ENCODE data around the gene OPN1SW.

GRCh38 chr7:128818694-128819093 lies 43.1 kb upstream of the OPN1SW start:
- no peak for TF ChIP-seq EZH2 (IDR thresholded peaks at IDR 0.05; ENCODE audit: insufficient read depth, poor library complexity, severe bottlenecking)
- TF ChIP-seq EZH2phosphoT487 (IDR thresholded peaks at IDR 0.05; ENCODE audit: insufficient read depth, low read depth), result no peak

All from GM23248 (cell line).